ENCODE results near the gene RNF39. TPM values are rescaled to one million over a fixed set of nuclear protein-coding genes. Genes with fewer than 3 reads are reported as not detected.

RNF39 gene
- total and polyA plus RNA-seq, 2 of the 13 experiments (the other 11 are each of a cell fraction or from before 2014, with no cell fraction given): 0.13 to 1.8 TPM

GRCh38 chr6:30091577-30092381 lies 16.2 kb upstream of the RNF39 start (continued):
- TF ChIP-seq USF2 (IDR thresholded peaks at IDR 0.05; ENCODE audit: low read depth, low read length) (no peak), USF2 (CRISPR knock-in tag; IDR thresholded peaks at IDR 0.05; ENCODE audit: borderline replicate concordance) (no peak), IRX3 (CRISPR knock-in tag; IDR thresholded peaks at IDR 0.05; ENCODE audit: borderline replicate concordance, low read depth) (no peak), ZNF441 (CRISPR knock-in tag; IDR thresholded peaks at IDR 0.05; ENCODE audit: borderline replicate concordance) (peak; percentile 45; the same call in 1 of the 2 replicates), ZKSCAN1 (IDR thresholded peaks at IDR 0.05; ENCODE audit: low read length) (no peak), NFYB (CRISPR knock-in tag; IDR thresholded peaks at IDR 0.05) (no peak), ZNF335 (CRISPR knock-in tag; IDR thresholded peaks at IDR 0.05) (peak; percentile 60; the same call in 1 of the 2 replicates), ZFP36L1 (CRISPR knock-in tag; IDR thresholded peaks at IDR 0.05) (no peak), ZNF83 (CRISPR knock-in tag; IDR thresholded peaks at IDR 0.05; ENCODE audit: borderline replicate concordance) (no peak), STAG1 (CRISPR knock-in tag; IDR thresholded peaks at IDR 0.05) (no peak), MXI1 (IDR thresholded peaks at IDR 0.05; ENCODE audit: borderline replicate concordance, low read depth, low read length) (peak; percentile 47; the same call in 1 of the 3 replicates), ZBTB26 (CRISPR knock-in tag; IDR thresholded peaks at IDR 0.05; ENCODE audit: borderline replicate concordance) (no peak), TRIM24 (CRISPR knock-in tag; IDR thresholded peaks at IDR 0.05) (no peak), PHB2 (IDR thresholded peaks at IDR 0.05; ENCODE audit: partially characterized antibody) (no peak), GABPA (IDR thresholded peaks at IDR 0.05; ENCODE audit: low read depth, low read length) (no peak), GABPA (CRISPR knock-in tag; IDR thresholded peaks at IDR 0.05; ENCODE audit: low read depth) (peak; percentile 35), HHEX (CRISPR knock-in tag; IDR thresholded peaks at IDR 0.05) (no peak), ZNF550 (CRISPR knock-in tag; IDR thresholded peaks at IDR 0.05; ENCODE audit: borderline replicate concordance) (no peak), ARNTL (CRISPR knock-in tag; IDR thresholded peaks at IDR 0.05) (peak; percentile 56; the same call in 1 of the 2 replicates), GATAD1 (CRISPR knock-in tag; IDR thresholded peaks at IDR 0.05) (peak; percentile 39; the same call in 1 of the 2 replicates), ATM (IDR thresholded peaks at IDR 0.05; ENCODE audit: borderline replicate concordance) (no peak), ZNF451 (CRISPR knock-in tag; IDR thresholded peaks at IDR 0.05) (no peak), HIVEP1 (CRISPR knock-in tag; IDR thresholded peaks at IDR 0.05) (no peak), ZZZ3 (CRISPR knock-in tag; IDR thresholded peaks at IDR 0.05; ENCODE audit: borderline replicate concordance) (0 out of 2 replicates have a peak, but pooled peaks have one; percentile 55), FOXO1 (CRISPR knock-in tag; IDR thresholded peaks at IDR 0.05) (no peak)

Data from HepG2 (cell line).